OCI-LY1 (cell line): ENCODE data around the gene SLC39A11.

ENCODE experiments used
- EZH2 ChIP-seq: fragments of 200-600 bp; sonication (generic), shearing (Covaris generic); IDR thresholded peaks from 2 replicates; pipeline ENCODE4 v1.8.0; 2017; ENCODE audit warnings: borderline replicate concordance, mixed run types, mild to moderate bottlenecking, antibody characterized with exemption, low read length, moderate library complexity, mixed read lengths
- TF ChIP-seq, protein P1 (sequence below): fragments of 200-600 bp; sonication (generic), shearing (Covaris generic); IDR thresholded peaks from 2 replicates; pipeline ENCODE4 v1.5.1; 2017; ENCODE audit warnings: mild to moderate bottlenecking, antibody characterized with exemption, low read length, moderate library complexity, mixed read lengths

DNA sequence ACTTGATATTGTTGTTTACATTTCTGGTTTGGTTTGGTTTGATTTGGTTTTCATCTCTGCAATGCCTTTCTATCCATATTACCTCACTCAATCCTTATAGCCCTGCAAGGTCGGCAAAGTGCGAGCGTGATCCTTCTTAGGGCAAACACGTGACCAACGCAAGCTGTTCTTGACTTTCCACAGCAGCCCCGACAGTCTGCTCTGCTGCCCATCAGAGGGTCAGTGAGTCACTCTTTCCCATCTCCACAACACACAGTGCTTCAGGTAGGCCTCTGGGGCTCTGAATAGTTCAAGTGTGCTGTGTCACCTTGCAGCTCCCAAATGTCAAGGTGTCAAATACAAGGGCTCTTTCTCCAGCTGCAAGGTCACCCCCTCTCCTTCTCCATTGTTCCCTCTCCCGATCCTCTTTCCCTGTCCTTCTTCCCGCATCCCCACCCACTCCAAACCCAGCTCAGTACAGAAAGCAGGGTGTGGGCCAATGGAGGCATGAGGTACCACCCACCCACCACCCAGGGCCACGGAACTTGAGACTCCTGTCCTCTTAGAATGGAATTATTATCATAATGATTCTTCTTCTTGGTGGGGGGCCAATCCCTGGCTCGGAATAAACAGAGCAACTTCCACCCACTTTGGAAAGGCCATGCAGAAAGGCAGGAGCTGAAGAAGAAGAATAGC lies 139.7 kb downstream of the SLC39A11 start:
- TF ChIP-seq, protein P1, sequence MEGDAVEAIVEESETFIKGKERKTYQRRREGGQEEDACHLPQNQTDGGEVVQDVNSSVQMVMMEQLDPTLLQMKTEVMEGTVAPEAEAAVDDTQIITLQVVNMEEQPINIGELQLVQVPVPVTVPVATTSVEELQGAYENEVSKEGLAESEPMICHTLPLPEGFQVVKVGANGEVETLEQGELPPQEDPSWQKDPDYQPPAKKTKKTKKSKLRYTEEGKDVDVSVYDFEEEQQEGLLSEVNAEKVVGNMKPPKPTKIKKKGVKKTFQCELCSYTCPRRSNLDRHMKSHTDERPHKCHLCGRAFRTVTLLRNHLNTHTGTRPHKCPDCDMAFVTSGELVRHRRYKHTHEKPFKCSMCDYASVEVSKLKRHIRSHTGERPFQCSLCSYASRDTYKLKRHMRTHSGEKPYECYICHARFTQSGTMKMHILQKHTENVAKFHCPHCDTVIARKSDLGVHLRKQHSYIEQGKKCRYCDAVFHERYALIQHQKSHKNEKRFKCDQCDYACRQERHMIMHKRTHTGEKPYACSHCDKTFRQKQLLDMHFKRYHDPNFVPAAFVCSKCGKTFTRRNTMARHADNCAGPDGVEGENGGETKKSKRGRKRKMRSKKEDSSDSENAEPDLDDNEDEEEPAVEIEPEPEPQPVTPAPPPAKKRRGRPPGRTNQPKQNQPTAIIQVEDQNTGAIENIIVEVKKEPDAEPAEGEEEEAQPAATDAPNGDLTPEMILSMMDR, result no peak
- no peak for TF ChIP-seq EZH2
